HepG2 (cell line): ENCODE data around the gene GAPDH. TPM values are rescaled to one million over a fixed set of nuclear protein-coding genes. Genes with fewer than 3 reads are reported as not detected.
A peak's percentile ranks its signal among the peaks of the same experiment; 100 is the strongest.

Source experiments
- ATAC-seq: fragments of 200-7000 bp; cut with Tn5 transposase; 3 replicates; pipeline ENCODE4 v1.9.1; 2020; ENCODE audit warnings: mild to moderate bottlenecking, moderate library complexity
- BruUV-seq: library from RNA; stranded (reverse); fragments of 400-500 nt; replicated peaks from 2 replicates; lab custom pipeline; 2021; lab: Mats Ljungman, UMichigan
- CTCF ChIA-PET: fragments of 300-600 bp; formaldehyde crosslinking; extraction: SDS; loops from one replicate; lab custom pipeline; 2021; ENCODE audit warnings: low total read pairs, inconsistent platforms, low intra/inter-chr PET ratio; lab: Yijun Ruan, JAX
- POLR2A ChIA-PET: fragments of 350-600 bp; sonication (Branson Sonifier 250); formaldehyde crosslinking; loops from one replicate; lab custom pipeline; 2020; ENCODE audit warnings: antibody characterized with exemption, inconsistent platforms; lab: Yijun Ruan, JAX
- DNase-seq: peaks from one replicate; pipeline ENCODE4 v3.0.0-alpha.2; 2015; ENCODE audit warnings: low spot score
- FAIRE-seq: peaks from 3 replicates; lab custom pipeline; 2011; peaks lifted over from hg19 to GRCh38; lab: Jason Lieb, UNC
- H2AFZ ChIP-seq: one replicate; pipeline ENCODE4 v1.6.1; 2011; ENCODE audit warnings: low read length, inconsistent platforms
- H3K27ac ChIP-seq: fragments of 300-600 bp; 3 replicates; pipeline ENCODE4 v1.8.0; 2011; ENCODE audit warnings: mixed run types, mild to moderate bottlenecking, mixed read lengths, low read length, inconsistent platforms; ENCODE audit not compliant: insufficient read depth; ENCODE audit errors: extremely low read length
- H3K27me3 ChIP-seq, 2 experiments: fragments of 200-600 bp in 1 of 2; 2 replicates in 1 of 2; 3 replicates in 1 of 2; pipeline versions ENCODE4 v1.6.0 to v1.8.0; 2011; ENCODE audit warnings: low read length in 2 of 2, mild to moderate bottlenecking in 2 of 2, moderate library complexity in 2 of 2, inconsistent platforms in 1 of 2; ENCODE audit not compliant: insufficient read depth in 2 of 2, control insufficient read depth in 1 of 2
- H3K36me3 ChIP-seq, 2 experiments: fragments of 200-600 bp in 1 of 2; replicated peaks in 1 of 2; 2 replicates in 1 of 2; 3 replicates in 1 of 2; pipeline versions ENCODE4 v1.5.1 to v1.8.0; 2011; ENCODE audit warnings: low read length in 2 of 2, inconsistent platforms in 1 of 2; ENCODE audit not compliant: insufficient read depth in 2 of 2, control insufficient read depth in 1 of 2
- H3K4me1 ChIP-seq: 2 replicates; pipeline ENCODE4 v1.5.1; 2012; ENCODE audit warnings: low read length, inconsistent platforms; ENCODE audit not compliant: insufficient read depth
- H3K4me2 ChIP-seq: 2 replicates; pipeline ENCODE4 v1.6.0; 2011; ENCODE audit warnings: low read depth, low read length, inconsistent platforms
- H3K4me3 ChIP-seq, 3 experiments: fragments of 200-600 bp in 1 of 3; sonication (generic), shearing (Covaris generic) in 1 of 3; replicated peaks in 1 of 3; 2 replicates each; pipeline ENCODE4 v1.5.1; 2011 to 2016; ENCODE audit warnings: low read length in 3 of 3, inconsistent platforms in 2 of 3, low read depth in 2 of 3, mild to moderate bottlenecking in 2 of 3, control low read depth in 1 of 3, mixed read lengths in 1 of 3; ENCODE audit not compliant: insufficient read depth in 1 of 3
- H3K79me2 ChIP-seq: one replicate; pipeline ENCODE4 v1.6.1; 2011; ENCODE audit warnings: low read length, inconsistent platforms; ENCODE audit not compliant: insufficient read depth
- H3K9ac ChIP-seq: 2 replicates; pipeline ENCODE4 v1.6.0; 2011; ENCODE audit warnings: mild to moderate bottlenecking, low read depth, low read length, inconsistent platforms; ENCODE audit not compliant: insufficient read depth
- H3K9me3 ChIP-seq: 2 replicates; pipeline ENCODE4 v1.5.1; 2012; ENCODE audit warnings: mild to moderate bottlenecking, low read length
- H4K20me1 ChIP-seq: 2 replicates; pipeline ENCODE4 v1.6.0; 2011; ENCODE audit warnings: inconsistent platforms, mild to moderate bottlenecking, low read length, moderate library complexity; ENCODE audit not compliant: insufficient read depth
- AGO2 ChIP-seq: fragments of 200-400 bp; formaldehyde crosslinking; optimal IDR thresholded peaks from 2 replicates; pipeline ENCODE3; 2017; ENCODE audit warnings: mild to moderate bottlenecking, low read depth, low read length, moderate library complexity
- AHR ChIP-seq: IDR thresholded peaks from 2 replicates; pipeline ENCODE4 v1.6.1; 2018; ENCODE audit warnings: missing genetic modification reagents, missing compliant biosample characterization
- EED ChIP-seq: sonication (generic); formaldehyde crosslinking; IDR thresholded peaks from 2 replicates; pipeline ENCODE4 v1.5.0; 2020; ENCODE audit warnings: mild to moderate bottlenecking, missing genetic modification reagents
- GTF3A ChIP-seq: sonication (generic); formaldehyde crosslinking; conservative IDR thresholded peaks from 2 replicates; pipeline ENCODE4 v1.4.0; 2020; ENCODE audit warnings: mild to moderate bottlenecking, missing genetic modification reagents
- HNRNPL ChIP-seq: fragments of 200-400 bp; formaldehyde crosslinking; IDR thresholded peaks from 2 replicates; pipeline ENCODE4 v1.6.1; 2017; ENCODE audit warnings: mild to moderate bottlenecking, low read depth, low read length
- NR2F1 ChIP-seq, 2 experiments: fragments of 450-650 bp in 1 of 2; formaldehyde crosslinking in 1 of 2; IDR thresholded peaks; 2 replicates each; pipeline versions ENCODE4 v1.5.0 to v1.6.1; 2016 to 2020; ENCODE audit warnings: mild to moderate bottlenecking in 1 of 2, missing compliant biosample characterization in 1 of 2, missing genetic modification reagents in 1 of 2, moderate library complexity in 1 of 2
- POLR2A ChIP-seq, 2 experiments: IDR thresholded peaks; 2 replicates each; pipeline ENCODE4 v1.6.1; 2011; ENCODE audit warnings: low read depth in 2 of 2, low read length in 2 of 2, mild to moderate bottlenecking in 1 of 2, moderate library complexity in 1 of 2; ENCODE audit not compliant: insufficient read depth in 1 of 2
- RNF2 ChIP-seq: fragments of 450-650 bp; conservative IDR thresholded peaks from 2 replicates; pipeline ENCODE4 v1.6.1; 2016; ENCODE audit warnings: low read depth
- TAF1 ChIP-seq: sonication (generic); formaldehyde crosslinking; IDR thresholded peaks from 2 replicates; pipeline ENCODE4 v1.4.0; 2020; ENCODE audit warnings: missing genetic modification reagents
- TAF15 ChIP-seq: fragments of 200-400 bp; formaldehyde crosslinking; IDR thresholded peaks from one replicate; pipeline ENCODE4 v1.6.1; 2018; ENCODE audit warnings: mild to moderate bottlenecking, low read depth, low read length; ENCODE audit not compliant: poor library complexity, severe bottlenecking
- ZMYM4 ChIP-seq: sonication (generic); formaldehyde crosslinking; IDR thresholded peaks from 2 replicates; pipeline ENCODE4 v1.8.1; 2023; ENCODE audit warnings: mild to moderate bottlenecking, missing genetic modification reagents
- ZNF234 ChIP-seq: sonication (generic); formaldehyde crosslinking; conservative IDR thresholded peaks from 2 replicates; pipeline ENCODE4 v1.5.1; 2020; ENCODE audit warnings: mild to moderate bottlenecking, missing genetic modification reagents
- ZNF772 ChIP-seq: sonication (generic); formaldehyde crosslinking; IDR thresholded peaks from 2 replicates; pipeline ENCODE4 v1.5.0; 2020; ENCODE audit warnings: mild to moderate bottlenecking, missing genetic modification reagents
- ZNF878 ChIP-seq: sonication (generic); formaldehyde crosslinking; IDR thresholded peaks from 2 replicates; pipeline ENCODE4 v1.8.1; 2023; ENCODE audit warnings: mild to moderate bottlenecking, missing genetic modification reagents, moderate library complexity
- WGBS: methylation state at CpG from one replicate; pipeline ENCODE4 v1.1.6; 2017; ENCODE audit warnings: low lambda C conversion rate; 5-methylcytosine and 5-hydroxymethylcytosine counted together
- in situ Hi-C: cut with HindIII; loops from 2 replicates; pipeline ENCODE4 v1.10.0; 2017; ENCODE audit warnings: low pct_unique_long_range_greater_than_20kb; ENCODE audit not compliant: extremely low pct_ligation_motif_present
- intact Hi-C: fragments of 100-400 bp; cut with micrococcal nuclease; formaldehyde crosslinking; loops from one replicate; pipeline ENCODE4 v1.10.0; 2022; ENCODE audit not compliant: unreplicated experiment
- polyA plus RNA-seq, 8 experiments: library from polyadenylated mRNA; depleted of rRNA in 3 of 8; stranded (reverse) in 7 of 8; unstranded in 1 of 8; fragments of >200 nt; fragmentation: Illumina TruSeq in 4 of 8; extraction: Trizol in 4 of 8; gene quantifications; 2 replicates each; pipeline versions ENCODE4 v1.2.1 to v1.2.3, GENCODE V29; 2011 to 2016; ENCODE audit warnings: low read depth in 4 of 8, missing spikeins in 1 of 8, mixed read lengths in 1 of 8; ENCODE audit not compliant: insufficient read depth in 1 of 8
- total RNA-seq, 5 experiments: library from RNA; depleted of rRNA; stranded (reverse); fragments of >200 nt; fragmentation: Illumina TruSeq; extraction: Trizol; gene quantifications; 2 replicates each; pipeline ENCODE4 v1.2.3, GENCODE V29; 2016; ENCODE audit warnings: low read depth in 1 of 5
- TF ChIP-seq, protein P1 (sequence below), 2 experiments: sonication (generic) in 1 of 2; formaldehyde crosslinking in 1 of 2; IDR thresholded peaks; 2 replicates each; pipeline versions ENCODE4 v1.6.1 to v1.9.0; 2014 to 2022; ENCODE audit warnings: antibody characterized with exemption in 1 of 2, borderline replicate concordance in 1 of 2, inconsistent platforms in 1 of 2, low read depth in 1 of 2, missing genetic modification reagents in 1 of 2
- TF ChIP-seq, protein P2 (sequence below): sonication (generic); formaldehyde crosslinking; IDR thresholded peaks from 2 replicates; pipeline ENCODE4 v1.4.0; 2020; ENCODE audit warnings: missing genetic modification reagents

The GAPDH gene
- total and polyA plus RNA-seq, 2 of the 13 experiments (the other 11 are each of a cell fraction or from before 2014, with no cell fraction given): 3,038 to 12,722 TPM

DNA sequence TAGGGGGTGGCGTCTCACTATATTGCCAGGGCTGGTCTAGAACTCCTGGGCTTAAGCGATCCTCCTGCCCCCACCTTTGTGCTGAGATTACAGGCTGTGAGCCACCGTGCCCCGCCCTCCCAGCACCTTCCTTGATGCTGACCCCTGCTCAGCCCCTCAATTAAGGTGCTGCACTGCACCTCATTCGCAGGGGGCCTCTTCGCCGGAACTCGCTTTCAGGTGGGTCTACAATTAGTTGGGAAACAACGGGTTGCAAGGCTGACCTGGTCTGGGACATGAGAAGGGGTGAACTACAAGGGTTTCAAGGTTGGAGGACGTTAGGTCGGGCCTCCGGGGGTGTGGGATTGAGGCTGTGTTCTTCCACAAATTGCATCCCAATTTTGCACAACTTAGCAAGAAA lies 35.0 kb downstream of the GAPDH start:
- peak overlapping the region; percentile 81; the same call in 1 of the 2 replicates for H3K4me2 ChIP-seq
- peaks cover 38% of the 10 kb centered on the region for H3K4me1 ChIP-seq
- FAIRE-seq (no peak), ATAC-seq (no peak), DNase-seq (no peak)
- CTCF ChIA-PET: interaction anchor here (0.7 to 1.3 kb wide), 2 partner anchors 37 to 45 kb away, joined by 3 read pairs; no protein-coding TSS in a partner anchor
- in situ Hi-C loops: no loop called here
- H3K9me3 ChIP-seq: no peaks in the 10 kb centered on the region
- H3K4me3 ChIP-seq: no peak overlapping the region
- no peak overlapping the region for H2AFZ ChIP-seq
- H3K27ac ChIP-seq: peak overlapping the region; percentile 46
- no TSS peak for BruUV-seq
- H3K9ac ChIP-seq: no peak overlapping the region
- peaks cover 25% of the 10 kb centered on the region for H3K79me2 ChIP-seq
- no peaks in the 10 kb centered on the region for H3K27me3 ChIP-seq
- peaks cover 12 to 44% of the 10 kb centered on the region in 2 experiments for H3K36me3 ChIP-seq
- WGBS: 90% methylated on average over 12 of the region's 12 CpGs
- intact Hi-C loops: loop anchor here (2.0 kb wide), 1 partner anchor 37 kb away; the partner anchor contains the start of gene CHD4
- POLR2A ChIA-PET: interaction anchor here (1.2 to 1.6 kb wide), 2 partner anchors 13 to 35 kb away, joined by 4 to 7 read pairs; partner anchors contain the start of genes GAPDH and IFFO1
- H4K20me1 ChIP-seq: no peaks in the 10 kb centered on the region; the same call in 1 of the 2 replicates
- TF ChIP-seq ZNF234 (CRISPR knock-in tag): no peak
- TF ChIP-seq AGO2: peak; percentile 42
- no peak for TF ChIP-seq AHR (CRISPR knock-in tag)
- no peak for TF ChIP-seq GTF3A (CRISPR knock-in tag)
- no peak for TF ChIP-seq RNF2
- no peak for TF ChIP-seq ZNF772 (CRISPR knock-in tag)
- TF ChIP-seq, protein P1, sequence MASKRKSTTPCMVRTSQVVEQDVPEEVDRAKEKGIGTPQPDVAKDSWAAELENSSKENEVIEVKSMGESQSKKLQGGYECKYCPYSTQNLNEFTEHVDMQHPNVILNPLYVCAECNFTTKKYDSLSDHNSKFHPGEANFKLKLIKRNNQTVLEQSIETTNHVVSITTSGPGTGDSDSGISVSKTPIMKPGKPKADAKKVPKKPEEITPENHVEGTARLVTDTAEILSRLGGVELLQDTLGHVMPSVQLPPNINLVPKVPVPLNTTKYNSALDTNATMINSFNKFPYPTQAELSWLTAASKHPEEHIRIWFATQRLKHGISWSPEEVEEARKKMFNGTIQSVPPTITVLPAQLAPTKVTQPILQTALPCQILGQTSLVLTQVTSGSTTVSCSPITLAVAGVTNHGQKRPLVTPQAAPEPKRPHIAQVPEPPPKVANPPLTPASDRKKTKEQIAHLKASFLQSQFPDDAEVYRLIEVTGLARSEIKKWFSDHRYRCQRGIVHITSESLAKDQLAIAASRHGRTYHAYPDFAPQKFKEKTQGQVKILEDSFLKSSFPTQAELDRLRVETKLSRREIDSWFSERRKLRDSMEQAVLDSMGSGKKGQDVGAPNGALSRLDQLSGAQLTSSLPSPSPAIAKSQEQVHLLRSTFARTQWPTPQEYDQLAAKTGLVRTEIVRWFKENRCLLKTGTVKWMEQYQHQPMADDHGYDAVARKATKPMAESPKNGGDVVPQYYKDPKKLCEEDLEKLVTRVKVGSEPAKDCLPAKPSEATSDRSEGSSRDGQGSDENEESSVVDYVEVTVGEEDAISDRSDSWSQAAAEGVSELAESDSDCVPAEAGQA (IDR thresholded peaks at IDR 0.05; ENCODE audit: low read depth): no peak
- TF ChIP-seq, protein P1 (CRISPR knock-in tag; IDR thresholded peaks at IDR 0.05; ENCODE audit: borderline replicate concordance): no peak
- 0 out of 4 replicates have a peak, but pooled peaks of 1 of the 2 experiments have one; percentile 3 for TF ChIP-seq POLR2A (IDR thresholded peaks at IDR 0.05; ENCODE audit: insufficient read depth in 1 of 2, low read depth in 2 of 2, low read length in 2 of 2)
- TF ChIP-seq TAF15: no peak
- TF ChIP-seq NR2F1 (CRISPR knock-in tag; IDR thresholded peaks at IDR 0.05): no peak
- TF ChIP-seq TAF1 (CRISPR knock-in tag): no peak
- TF ChIP-seq ZMYM4: no peak
- no peak for TF ChIP-seq HNRNPL
- TF ChIP-seq, protein P2, sequence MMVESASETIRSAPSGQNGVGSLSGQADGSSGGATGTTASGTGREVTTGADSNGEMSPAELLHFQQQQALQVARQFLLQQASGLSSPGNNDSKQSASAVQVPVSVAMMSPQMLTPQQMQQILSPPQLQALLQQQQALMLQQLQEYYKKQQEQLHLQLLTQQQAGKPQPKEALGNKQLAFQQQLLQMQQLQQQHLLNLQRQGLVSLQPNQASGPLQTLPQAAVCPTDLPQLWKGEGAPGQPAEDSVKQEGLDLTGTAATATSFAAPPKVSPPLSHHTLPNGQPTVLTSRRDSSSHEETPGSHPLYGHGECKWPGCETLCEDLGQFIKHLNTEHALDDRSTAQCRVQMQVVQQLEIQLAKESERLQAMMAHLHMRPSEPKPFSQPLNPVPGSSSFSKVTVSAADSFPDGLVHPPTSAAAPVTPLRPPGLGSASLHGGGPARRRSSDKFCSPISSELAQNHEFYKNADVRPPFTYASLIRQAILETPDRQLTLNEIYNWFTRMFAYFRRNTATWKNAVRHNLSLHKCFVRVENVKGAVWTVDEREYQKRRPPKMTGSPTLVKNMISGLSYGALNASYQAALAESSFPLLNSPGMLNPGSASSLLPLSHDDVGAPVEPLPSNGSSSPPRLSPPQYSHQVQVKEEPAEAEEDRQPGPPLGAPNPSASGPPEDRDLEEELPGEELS (CRISPR knock-in tag): no peak
- TF ChIP-seq ZNF878: no peak
- no peak for TF ChIP-seq EED (CRISPR knock-in tag)
